H1 (cell line): ENCODE measurements around the gene MLF2. TPM values are rescaled to one million over a fixed set of nuclear protein-coding genes. Genes with fewer than 3 reads are reported as not detected.

Source experiments
- BCL11A ChIP-seq, 2 experiments: IDR thresholded peaks; one replicate each; pipeline ENCODE4 v1.6.1; 2011; ENCODE audit warnings: low read depth in 2 of 2, low read length in 2 of 2, mild to moderate bottlenecking in 2 of 2
- MAFK ChIP-seq: IDR thresholded peaks from 2 replicates; pipeline ENCODE4 v1.6.1; 2012; ENCODE audit warnings: low read depth, mild to moderate bottlenecking, improper control_type of control experiment, low read length
- SIN3A ChIP-seq, 2 experiments: IDR thresholded peaks in 1 of 2; conservative IDR thresholded peaks in 1 of 2; 2 replicates each; pipeline ENCODE4 v1.6.1; 2011 to 2012; ENCODE audit warnings: low read length in 2 of 2, improper control_type of control experiment in 1 of 2, low read depth in 1 of 2, mild to moderate bottlenecking in 1 of 2
- ZNF274 ChIP-seq: IDR thresholded peaks from 2 replicates; pipeline ENCODE4 v1.7.0; 2012; ENCODE audit warnings: low read length, borderline replicate concordance; ENCODE audit errors: extremely low read depth
- polyA plus RNA-seq, 7 experiments: library from polyadenylated mRNA; depleted of rRNA in 3 of 7; stranded (reverse) in 5 of 7; unstranded in 2 of 7; fragments of >200 nt in 5 of 7; fragments of 200-250 nt in 2 of 7; gene quantifications; 1 replicate in 5 of 7; 2 replicates in 1 of 7; 4 replicates in 1 of 7; pipeline versions ENCODE4 v1.2.1 to v1.2.3, GENCODE V29; 2011 to 2013; ENCODE audit warnings: missing spikeins in 2 of 7, mixed read lengths in 2 of 7
- total RNA-seq: library from RNA; stranded (reverse); fragmentation: NEBNext Ultra II Directional; extraction: Animal tissue kit (Norgen Biotek cat#: 25700); gene quantifications from 2 replicates; pipeline ENCODE4 v1.2.1, GENCODE V29; 2021

Gene MLF2
- total and polyA plus RNA-seq, 2 of the 8 experiments (the other 6 are each of a cell fraction or from before 2014, with no cell fraction given): 229 to 401 TPM

- no peak for TF ChIP-seq SIN3A (conservative IDR thresholded peaks at IDR 0.05 in 1 of 2, IDR thresholded peaks at IDR 0.05 in 1 of 2; ENCODE audit: low read depth in 1 of 2, low read length in 2 of 2)
- no peak for TF ChIP-seq ZNF274
- TF ChIP-seq MAFK: no peak
- no peak for TF ChIP-seq BCL11A (IDR thresholded peaks at IDR 0.05; ENCODE audit: low read depth in 2 of 2, low read length in 2 of 2)
Measured at GRCh38 chr12:6725350-6725749, 27.6 kb downstream of the MLF2 start (continued).
